HCT116 (cell line): ENCODE measurements around the gene GRIFIN. TPM values are rescaled to one million over a fixed set of nuclear protein-coding genes. Genes with fewer than 3 reads are reported as not detected.

Experiments
- ATAC-seq: fragments of 200-7000 bp; cut with Tn5 transposase; 2 replicates; pipeline ENCODE4 v1.9.1; 2020; ENCODE audit warnings: mild to moderate bottlenecking, moderate library complexity
- Bru-seq: library from RNA; stranded (reverse); fragments of 400-500 nt; gene quantifications from one replicate; lab custom pipeline; 2021; lab: Mats Ljungman, UMichigan
- BruChase-seq, 2 experiments: library from RNA; stranded (reverse); fragments of 400-500 nt; gene quantifications; one replicate each; lab custom pipeline; 2021; lab: Mats Ljungman, UMichigan
- BruUV-seq: library from RNA; stranded (reverse); fragments of 400-500 nt; replicated peaks from 2 replicates; lab custom pipeline; 2021; lab: Mats Ljungman, UMichigan
- CTCF ChIA-PET: fragments of 300-600 bp; sonication (Branson Sonifier 250); formaldehyde crosslinking; loops from one replicate; lab custom pipeline; 2021; ENCODE audit warnings: antibody characterized with exemption; lab: Charles Lee
- POLR2A ChIA-PET: fragments of 300-600, 350-600 bp; sonication (Branson Sonifier 250); formaldehyde crosslinking; loops from one replicate; lab custom pipeline; 2021; ENCODE audit warnings: antibody characterized with exemption; lab: Charles Lee
- RAD21 ChIA-PET, 2 experiments: fragments of 300-600 bp; sonication (Branson Sonifier 250); formaldehyde crosslinking; loops; one replicate each; lab custom pipeline; 2023; ENCODE audit warnings: low total read pairs in 2 of 2; ENCODE audit not compliant: uncharacterized antibody in 2 of 2, unreplicated experiment in 2 of 2, low non-redundant PET in 1 of 2; lab: Charles Lee
- DNase-seq: peaks from one replicate; pipeline ENCODE4 v3.0.0-alpha.2; 2010; ENCODE audit warnings: low read depth, low spot score
- H2AFZ ChIP-seq: fragments of 200-600 bp; shearing (Covaris generic), sonication (generic); 2 replicates; pipeline ENCODE4 v1.6.1; 2017; ENCODE audit warnings: low read depth, mixed run types, mixed read lengths, antibody characterized with exemption, low read length; ENCODE audit not compliant: poor library complexity, severe bottlenecking
- H3K27ac ChIP-seq: 2 replicates; pipeline ENCODE4 v1.5.1; 2012; ENCODE audit warnings: low read depth, low read length
- H3K27me3 ChIP-seq: fragments of 200-600 bp; sonication (generic); 2 replicates; pipeline ENCODE4 v1.6.1; 2016; ENCODE audit warnings: mixed run types, low read length, mixed read lengths; ENCODE audit not compliant: insufficient read depth
- H3K36me3 ChIP-seq, 2 experiments: fragments of 200-500 bp in 1 of 2; fragments of 200-600 bp in 1 of 2; sonication (Bioruptor generic) in 1 of 2; sonication (generic) in 1 of 2; 2 replicates each; pipeline versions ENCODE4 v1.5.1 to v1.6.1; 2014 to 2016; ENCODE audit warnings: low read length in 2 of 2, inconsistent platforms in 1 of 2, mixed read lengths in 1 of 2, mixed run types in 1 of 2; ENCODE audit not compliant: insufficient read depth in 2 of 2, control insufficient read depth in 1 of 2
- H3K4me1 ChIP-seq, 2 experiments: fragments of 200-600 bp in 1 of 2; sonication (generic) in 1 of 2; 2 replicates each; pipeline versions ENCODE4 v1.5.1 to v1.6.1; 2012 to 2017; ENCODE audit warnings: low read length in 2 of 2, inconsistent platforms in 1 of 2, mild to moderate bottlenecking in 1 of 2, mixed read lengths in 1 of 2, mixed run types in 1 of 2, moderate library complexity in 1 of 2; ENCODE audit not compliant: insufficient read depth in 2 of 2, control insufficient read depth in 1 of 2
- H3K4me2 ChIP-seq: fragments of 200-600 bp; sonication (generic); 2 replicates; pipeline ENCODE4 v1.6.1; 2017; ENCODE audit warnings: mixed run types, low read length, mixed read lengths
- H3K4me3 ChIP-seq, 2 experiments: fragments of 200-600 bp in 1 of 2; sonication (generic) in 1 of 2; replicated peaks in 1 of 2; 2 replicates each; pipeline ENCODE4 v1.5.1; 2011 to 2016; ENCODE audit warnings: low read length in 2 of 2, control low read depth in 1 of 2, low read depth in 1 of 2, mild to moderate bottlenecking in 1 of 2, mixed read lengths in 1 of 2, mixed run types in 1 of 2
- H3K79me2 ChIP-seq: fragments of 200-600 bp; sonication (generic); 2 replicates; pipeline ENCODE4 v1.6.1; 2017; ENCODE audit warnings: mild to moderate bottlenecking, mixed run types, low read length, moderate library complexity, mixed read lengths; ENCODE audit not compliant: insufficient read depth
- H3K9ac ChIP-seq: fragments of 200-600 bp; sonication (generic); 2 replicates; pipeline ENCODE4 v1.6.1; 2016; ENCODE audit warnings: low read length, mixed read lengths
- H3K9me2 ChIP-seq: fragments of 200-600 bp; sonication (generic), shearing (Covaris generic); 2 replicates; pipeline ENCODE4 v1.6.1; 2017; ENCODE audit warnings: mixed run types, mild to moderate bottlenecking, moderate library complexity; ENCODE audit not compliant: insufficient read depth
- H3K9me3 ChIP-seq, 2 experiments: fragments of 200-500 bp in 1 of 2; fragments of 200-600 bp in 1 of 2; sonication (Bioruptor generic) in 1 of 2; sonication (generic) in 1 of 2; 2 replicates each; pipeline ENCODE4 v1.6.1; 2014 to 2017; ENCODE audit warnings: low read length in 2 of 2, mixed read lengths in 2 of 2, inconsistent platforms in 1 of 2, low read depth in 1 of 2, mild to moderate bottlenecking in 1 of 2, mixed run types in 1 of 2, moderate library complexity in 1 of 2; ENCODE audit not compliant: control insufficient read depth in 1 of 2, insufficient read depth in 1 of 2
- H4K20me1 ChIP-seq: fragments of 200-600 bp; sonication (generic), shearing (Covaris generic); 2 replicates; pipeline ENCODE4 v1.6.1; 2017; ENCODE audit warnings: mixed run types, mild to moderate bottlenecking, moderate library complexity; ENCODE audit not compliant: insufficient read depth
- EGR1 ChIP-seq: IDR thresholded peaks from 2 replicates; pipeline ENCODE4 v1.6.1; 2012; ENCODE audit warnings: low read depth
- EZH2 ChIP-seq: fragments of 200-600 bp; sonication (generic); IDR thresholded peaks from 2 replicates; pipeline ENCODE4 v1.6.1; 2017; ENCODE audit warnings: antibody characterized with exemption, mixed run types
- JUND ChIP-seq: IDR thresholded peaks from 2 replicates; pipeline ENCODE4 v1.6.1; 2012
- POLR2A ChIP-seq: IDR thresholded peaks from 2 replicates; pipeline ENCODE4 v1.7.0; 2011; ENCODE audit warnings: borderline replicate concordance; ENCODE audit not compliant: insufficient read depth, insufficient read length; ENCODE audit errors: extremely low read depth
- RAD21 ChIP-seq: IDR thresholded peaks from 2 replicates; pipeline ENCODE4 v1.6.1; 2012; ENCODE audit warnings: low read depth, mild to moderate bottlenecking
- SP1 ChIP-seq: IDR thresholded peaks from 2 replicates; pipeline ENCODE4 v1.6.1; 2012; ENCODE audit warnings: low read depth
- SRF ChIP-seq: IDR thresholded peaks from 2 replicates; pipeline ENCODE4 v1.6.1; 2012; ENCODE audit warnings: low read depth
- YY1 ChIP-seq: IDR thresholded peaks from 2 replicates; pipeline ENCODE4 v1.6.1; 2011; ENCODE audit warnings: low read length, low read depth, moderate library complexity, mild to moderate bottlenecking; ENCODE audit not compliant: insufficient replicate concordance; ENCODE audit errors: extremely low read depth
- ZFX ChIP-seq: fragments of 450-650 bp; IDR thresholded peaks from 2 replicates; pipeline ENCODE4 v1.6.1; 2017
- intact Hi-C: fragments of 100-400 bp; cut with micrococcal nuclease; formaldehyde crosslinking; loops from 2 replicates; pipeline ENCODE4 v1.10.0; 2022
- long read RNA-seq: library from polyadenylated mRNA; unstranded; transcript quantifications from one replicate; pipeline ENCODE4 v2.0.0, GENCODE V29; 2021; ENCODE audit not compliant: unreplicated experiment
- polyA plus RNA-seq: library from polyadenylated mRNA; unstranded; fragments of >200 nt; gene quantifications from 2 replicates; pipeline ENCODE4 v1.2.1, GENCODE V29; 2012; ENCODE audit warnings: missing spikeins
- total RNA-seq: library from RNA; stranded (reverse); gene quantifications from one replicate; pipeline ENCODE4 v1.2.1, GENCODE V29; 2021; ENCODE audit not compliant: unreplicated experiment
- TF ChIP-seq, protein P1 (sequence below): IDR thresholded peaks from 2 replicates; pipeline ENCODE4 v1.6.1; 2012
- TF ChIP-seq, protein P2 (sequence below), 3 experiments: fragments of 200-600 bp in 1 of 3; sonication (generic) in 1 of 3; IDR thresholded peaks in 2 of 3; conservative IDR thresholded peaks in 1 of 3; 2 replicates each; pipeline ENCODE4 v1.5.1; 2012 to 2017; ENCODE audit warnings: low read depth in 2 of 3, low read length in 2 of 3, antibody characterized with exemption in 1 of 3, borderline replicate concordance in 1 of 3, control low read depth in 1 of 3, mild to moderate bottlenecking in 1 of 3, mixed read lengths in 1 of 3, mixed run types in 1 of 3, moderate library complexity in 1 of 3; ENCODE audit not compliant: insufficient read depth in 1 of 3

GRIFIN gene, protein sequence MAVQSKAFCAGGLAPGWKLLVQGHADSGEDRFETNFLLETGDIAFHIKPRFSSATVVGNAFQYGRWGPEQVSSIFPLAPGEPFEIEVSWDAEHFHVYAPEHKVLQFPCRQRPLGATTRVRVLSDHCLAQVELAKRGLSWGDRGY
- total RNA-seq (not detected), Bru-seq, nascent RNA (not detected), BruChase-seq, experiment 1, labeled RNA remaining after a 6-hour chase (not detected), BruChase-seq, experiment 2, labeled RNA remaining after a 2-hour chase (not detected)
- polyA plus RNA-seq = not detected in 2 replicates
- long read RNA-seq = 0 reads

DNA sequence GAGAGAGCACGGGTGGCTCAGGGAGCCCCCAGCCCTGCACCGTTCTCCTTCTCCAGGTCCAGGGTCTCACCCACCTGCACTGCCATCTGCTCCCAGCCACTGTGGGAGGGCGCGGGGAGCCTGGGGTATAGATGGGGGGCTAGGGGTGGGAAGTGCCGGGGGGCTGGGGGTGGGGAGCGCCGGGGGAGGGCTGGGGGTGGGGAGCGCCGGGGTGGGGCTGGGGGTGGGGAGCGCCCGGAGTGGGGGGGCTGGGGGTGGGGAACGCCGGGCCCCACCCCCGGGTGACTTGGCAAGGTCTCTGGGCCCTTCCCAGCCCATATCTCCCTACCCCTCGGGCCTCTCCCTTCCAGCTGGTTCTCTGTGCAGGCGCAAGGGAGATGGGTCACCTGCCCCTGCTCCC is at the start of gene GRIFIN:
Gene GRIFIN, minus strand, starts transcription at position 101 of the 400 bp plus-strand sequence. Its CDS starts 15 bp downstream, at position 86.
- H3K4me1 ChIP-seq = peaks cover 9 to 15% of the 10 kb centered on the region in 2 experiments; a peak in 2 of 4 replicates
- H3K9me3 ChIP-seq = no peaks in the 10 kb centered on the region
- H3K79me2 ChIP-seq = no peaks in the 10 kb centered on the region
- CTCF ChIA-PET = no interaction called here
- intact Hi-C loops = no loop called here
- no peaks in the 10 kb centered on the region for H3K36me3 ChIP-seq
- no TSS peak for BruUV-seq
- H4K20me1 ChIP-seq = no peaks in the 10 kb centered on the region
- POLR2A ChIA-PET = no interaction called here
- DNase-seq (no peak), ATAC-seq (no peak)
- no peak within 1 kb of the TSS for H3K9ac ChIP-seq
- no peak within 1 kb of the TSS for H3K27ac ChIP-seq
- no peak for TF ChIP-seq SP1
- no peak for TF ChIP-seq YY1
- TF ChIP-seq POLR2A = no peak
- TF ChIP-seq EGR1 = no peak
- TF ChIP-seq EZH2 = no peak
- TF ChIP-seq SRF = no peak
- TF ChIP-seq, protein P1, sequence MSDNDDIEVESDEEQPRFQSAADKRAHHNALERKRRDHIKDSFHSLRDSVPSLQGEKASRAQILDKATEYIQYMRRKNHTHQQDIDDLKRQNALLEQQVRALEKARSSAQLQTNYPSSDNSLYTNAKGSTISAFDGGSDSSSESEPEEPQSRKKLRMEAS = no peak
- TF ChIP-seq JUND = no peak
- no peaks in the 10 kb centered on the region for H3K27me3 ChIP-seq
- H3K4me3 ChIP-seq = no peak within 1 kb of the TSS
- RAD21 ChIA-PET = no interaction called here
- H3K4me2 ChIP-seq = no peak within 1 kb of the TSS
- H2AFZ ChIP-seq = no peak within 1 kb of the TSS
- no peaks in the 10 kb centered on the region for H3K9me2 ChIP-seq

DNA sequence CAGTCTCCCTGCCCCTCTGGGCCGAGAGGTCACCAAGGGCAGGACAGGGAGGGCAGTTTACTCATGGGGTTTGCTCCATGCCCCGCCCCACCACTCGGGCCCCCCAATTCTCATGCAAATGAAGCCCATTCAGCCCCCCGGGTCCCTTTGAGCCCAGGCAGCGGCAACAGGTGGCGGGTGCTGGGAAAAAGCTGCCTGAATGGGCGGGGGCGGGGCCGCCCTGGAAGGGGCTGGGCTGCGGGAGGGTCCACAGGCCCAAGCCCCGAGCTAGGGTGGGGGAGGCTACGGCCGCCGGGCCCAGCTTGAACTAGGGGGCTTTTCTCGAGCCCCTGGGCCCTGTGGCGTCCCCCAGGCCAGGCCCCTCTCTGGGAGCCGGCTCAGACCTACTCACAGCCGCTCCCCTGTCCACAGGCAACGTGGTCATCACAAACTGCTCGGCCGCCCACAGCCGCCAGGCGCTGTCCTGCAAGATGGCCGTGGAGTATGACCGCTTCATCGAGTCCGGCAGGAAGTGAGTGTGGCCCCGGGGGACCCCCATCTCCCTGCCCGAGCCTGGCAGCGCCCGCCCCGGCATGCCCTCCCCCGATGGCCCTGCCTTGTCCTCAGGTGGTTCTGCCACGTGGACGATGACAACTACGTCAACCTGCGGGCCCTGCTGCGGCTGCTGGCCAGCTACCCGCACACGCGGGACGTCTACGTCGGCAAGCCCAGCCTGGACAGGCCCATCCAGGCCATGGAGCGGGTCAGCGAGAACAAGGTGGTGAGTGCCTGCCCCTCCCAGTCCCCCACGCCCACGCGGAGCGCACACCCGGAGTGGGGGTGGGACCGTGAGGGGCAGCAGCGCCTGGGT is 48.8 kb upstream of the GRIFIN start:
- no peaks in the 10 kb centered on the region for H3K27me3 ChIP-seq
- no peaks in the 10 kb centered on the region for H3K36me3 ChIP-seq
- H3K79me2 ChIP-seq = peaks cover 13% of the 10 kb centered on the region; the same call in 1 of the 2 replicates
- ChIA-PET CTCF (no interaction called here), RAD21 (no interaction called here), POLR2A (no interaction called here)
- H4K20me1 ChIP-seq = no peaks in the 10 kb centered on the region
- no peak overlapping the region for H2AFZ ChIP-seq
- H3K9me3 ChIP-seq = no peaks in the 10 kb centered on the region
- H3K4me2 ChIP-seq = peak overlapping the region; percentile 85
- no peak overlapping the region for H3K4me3 ChIP-seq
- peaks cover 71 to 86% of the 10 kb centered on the region in 2 experiments for H3K4me1 ChIP-seq
- DNase-seq (no peak), ATAC-seq (no peak)
- H3K27ac ChIP-seq = peak overlapping the region; percentile 98
- no peaks in the 10 kb centered on the region for H3K9me2 ChIP-seq
- TF ChIP-seq RAD21 = no peak
- no peak for TF ChIP-seq ZFX
- TF ChIP-seq, protein P2, sequence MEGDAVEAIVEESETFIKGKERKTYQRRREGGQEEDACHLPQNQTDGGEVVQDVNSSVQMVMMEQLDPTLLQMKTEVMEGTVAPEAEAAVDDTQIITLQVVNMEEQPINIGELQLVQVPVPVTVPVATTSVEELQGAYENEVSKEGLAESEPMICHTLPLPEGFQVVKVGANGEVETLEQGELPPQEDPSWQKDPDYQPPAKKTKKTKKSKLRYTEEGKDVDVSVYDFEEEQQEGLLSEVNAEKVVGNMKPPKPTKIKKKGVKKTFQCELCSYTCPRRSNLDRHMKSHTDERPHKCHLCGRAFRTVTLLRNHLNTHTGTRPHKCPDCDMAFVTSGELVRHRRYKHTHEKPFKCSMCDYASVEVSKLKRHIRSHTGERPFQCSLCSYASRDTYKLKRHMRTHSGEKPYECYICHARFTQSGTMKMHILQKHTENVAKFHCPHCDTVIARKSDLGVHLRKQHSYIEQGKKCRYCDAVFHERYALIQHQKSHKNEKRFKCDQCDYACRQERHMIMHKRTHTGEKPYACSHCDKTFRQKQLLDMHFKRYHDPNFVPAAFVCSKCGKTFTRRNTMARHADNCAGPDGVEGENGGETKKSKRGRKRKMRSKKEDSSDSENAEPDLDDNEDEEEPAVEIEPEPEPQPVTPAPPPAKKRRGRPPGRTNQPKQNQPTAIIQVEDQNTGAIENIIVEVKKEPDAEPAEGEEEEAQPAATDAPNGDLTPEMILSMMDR (IDR thresholded peaks at IDR 0.05 in 2 of 3, conservative IDR thresholded peaks at IDR 0.05 in 1 of 3; ENCODE audit: borderline replicate concordance in 1 of 3, insufficient read depth in 1 of 3, low read depth in 2 of 3, low read length in 2 of 3) = no peak
- no TSS peak for BruUV-seq
- intact Hi-C loops = loop anchor here (5.0 kb wide), 1 partner anchor 32 kb away; the partner anchor contains the start of genes BRAT1 and IQCE
- peak overlapping the region; percentile 68; the same call in 1 of the 2 replicates for H3K9ac ChIP-seq
